ENCODE results near the gene PRSS27.
"Not testable (repeated sequence)": the region's sequence is repeated elsewhere in the genome, so short reads cannot be mapped to it uniquely, and the experiment has no call there.

The PRSS27 gene

GRCh38 chr16:2692251-2692947 lies 27.6 kb downstream of the PRSS27 start:
- no peak for DNase-seq

- DNase-seq: no peak
Measured at GRCh38 chr16:2691491-2692248, 28.4 kb downstream of the PRSS27 start.

- no peak for DNase-seq
Measured at GRCh38 chr16:2690852-2691251, 29.2 kb downstream of the PRSS27 start.

- no peak for DNase-seq
Measured at GRCh38 chr16:2689968-2690801, 29.8 kb downstream of the PRSS27 start.

- DNase-seq: not testable (repeated sequence)
Measured at GRCh38 chr16:2689422-2689821, 30.6 kb downstream of the PRSS27 start.

- DNase-seq: no peak
Measured at GRCh38 chr16:2687531-2688308, 32.3 kb downstream of the PRSS27 start.

GRCh38 chr16:2686912-2687507 lies 33.0 kb downstream of the PRSS27 start:
- no peak for DNase-seq

GRCh38 chr16:2686075-2686474 lies 33.9 kb downstream of the PRSS27 start:
- DNase-seq: not testable (repeated sequence)

GRCh38 chr16:2683041-2683440 lies 37.0 kb downstream of the PRSS27 start:
- not testable (repeated sequence) for DNase-seq

GRCh38 chr16:2682209-2683021 lies 37.6 kb downstream of the PRSS27 start, which contains the start of gene KCTD5:
KCTD5 (plus strand) TSS chr16:2682523; CDS start chr16:2682549, 26 bp downstream.
- DNase-seq: peak; percentile 95

- not testable (repeated sequence) for DNase-seq
Measured at GRCh38 chr16:2680360-2680759, 39.7 kb downstream of the PRSS27 start.

GRCh38 chr16:2679902-2680301 lies 40.1 kb downstream of the PRSS27 start:
- not testable (repeated sequence) for DNase-seq

- not testable (repeated sequence) for DNase-seq
Measured at GRCh38 chr16:2678206-2678965, 41.6 kb downstream of the PRSS27 start.

GRCh38 chr16:2676937-2677336 lies 43.1 kb downstream of the PRSS27 start:
- not testable (repeated sequence) for DNase-seq

GRCh38 chr16:2675714-2676113 lies 44.3 kb downstream of the PRSS27 start:
- no peak for DNase-seq

GRCh38 chr16:2675021-2675420 lies 45.0 kb downstream of the PRSS27 start:
- no peak for DNase-seq

- peak; percentile 93 for DNase-seq
Measured at GRCh38 chr16:2673066-2673999, 46.7 kb downstream of the PRSS27 start.

- DNase-seq: no peak
Measured at GRCh38 chr16:2671741-2672140, 48.3 kb downstream of the PRSS27 start.

GRCh38 chr16:2671193-2671592 lies 48.8 kb downstream of the PRSS27 start:
- not testable (repeated sequence) for DNase-seq

Measured in activated CD4-positive, alpha-beta T cell treated with anti-CD3 and anti-CD28 coated beads, Interleukin-2, amount 50 U/mL, for 1 hour (primary cell).